HG02763 (cell line): ENCODE measurements around the gene CDYL.

ENCODE experiments used
- ATAC-seq: cut with Tn5 transposase; IDR thresholded peaks from one replicate; pipeline ENCODE4 v1.9.1; 2021; ENCODE audit warnings: mild to moderate bottlenecking, moderate library complexity; ENCODE audit not compliant: unreplicated experiment

The CDYL gene

GRCh38 chr6:4873928-4874327, 97.7 kb downstream of the CDYL start:
- ATAC-seq = no peak

GRCh38 chr6:4879741-4880275, 103.6 kb downstream of the CDYL start:
- ATAC-seq = peak; percentile 50

GRCh38 chr6:4880363-4880762, 104.2 kb downstream of the CDYL start:
- ATAC-seq = no peak

GRCh38 chr6:4883298-4883697, 107.1 kb downstream of the CDYL start:
- ATAC-seq = no peak

- no peak for ATAC-seq
Observed at GRCh38 chr6:4884646-4885340, 108.6 kb downstream of the CDYL start.

GRCh38 chr6:4885341-4885933, 109.2 kb downstream of the CDYL start:
- ATAC-seq = no peak

- no peak for ATAC-seq
Observed at GRCh38 chr6:4888841-4889240, 112.6 kb downstream of the CDYL start.

- ATAC-seq = no peak
Observed at GRCh38 chr6:4889701-4890100, 113.5 kb downstream of the CDYL start.

- no peak for ATAC-seq
Observed at GRCh38 chr6:4890191-4890590, 114.0 kb downstream of the CDYL start.

- ATAC-seq = no peak
Observed at GRCh38 chr6:4890627-4891026, 114.4 kb downstream of the CDYL start.

- ATAC-seq = no peak
Observed at GRCh38 chr6:4891141-4891540, 114.9 kb downstream of the CDYL start.

GRCh38 chr6:4892785-4893485, 116.7 kb downstream of the CDYL start:
- ATAC-seq = no peak

GRCh38 chr6:4894049-4894448, 117.8 kb downstream of the CDYL start:
- ATAC-seq = no peak

- ATAC-seq = no peak
Observed at GRCh38 chr6:4895971-4896370, 119.8 kb downstream of the CDYL start.

GRCh38 chr6:4896401-4896800, 120.2 kb downstream of the CDYL start:
- ATAC-seq = no peak

GRCh38 chr6:4899249-4900034, 123.2 kb downstream of the CDYL start:
- no peak for ATAC-seq

- no peak for ATAC-seq
Observed at GRCh38 chr6:4901386-4902061, 125.3 kb downstream of the CDYL start.

- no peak for ATAC-seq
Observed at GRCh38 chr6:4902363-4902762, 126.2 kb downstream of the CDYL start.

- ATAC-seq = no peak
Observed at GRCh38 chr6:4903121-4903520, 126.9 kb downstream of the CDYL start.

GRCh38 chr6:4903751-4904370, 127.7 kb downstream of the CDYL start:
- no peak for ATAC-seq
